ENCODE data around the gene WDR47.

WDR47 gene

DNA sequence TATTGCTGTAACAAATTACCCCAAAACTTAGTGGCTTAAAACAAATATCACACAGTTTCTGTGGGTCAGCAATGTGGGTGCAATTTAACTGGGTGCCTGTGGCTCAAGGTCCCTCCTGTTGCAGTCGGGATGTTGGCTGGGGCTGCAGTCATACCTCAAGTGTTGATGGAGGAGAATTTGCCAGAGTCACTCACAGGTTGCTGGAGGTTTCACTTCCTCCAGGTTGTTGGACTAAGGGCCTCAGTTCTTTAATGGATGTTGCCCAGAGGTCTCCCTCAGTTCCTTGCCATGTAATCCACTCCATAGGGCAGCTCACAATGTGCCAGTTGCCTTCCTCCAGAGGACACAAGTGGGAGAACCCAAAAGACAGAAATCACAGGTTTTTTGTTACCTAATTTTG is 36.4 kb upstream of the WDR47 start:
- Histone ChIP-seq H4K20me1 (ENCODE audit: control insufficient read depth, insufficient read depth, low read depth, low read length) (no peaks in the 10 kb centered on the region), H3F3A (ENCODE audit: control insufficient read depth, insufficient read depth) (peaks cover 7% of the 10 kb centered on the region; the same call in 1 of the 2 replicates), H3K4me3 (ENCODE audit: low read length) (no peak overlapping the region), H3K79me2 (ENCODE audit: control insufficient read depth, low read length) (peaks cover 13% of the 10 kb centered on the region), H3K36me3 (ENCODE audit: control insufficient read depth, low read length) (no peaks in the 10 kb centered on the region), H3K9me3 (ENCODE audit: control insufficient read depth, insufficient read depth, low read length) (no peaks in the 10 kb centered on the region), H3K27ac (ENCODE audit: low read depth, low read length) (no peak overlapping the region), H3K4me1 (ENCODE audit: control insufficient read depth, low read length) (peaks cover 27% of the 10 kb centered on the region), H3K9me2 (replicated peaks; ENCODE audit: control insufficient read depth, low read length) (no peaks in the 10 kb centered on the region), H3K27me3 (ENCODE audit: control insufficient read depth, low read length) (no peaks in the 10 kb centered on the region), H3K4me2 (ENCODE audit: low read length) (0 out of 2 replicates have a peak overlapping the region, but pooled peaks have one; percentile 20)
- no peak for TF ChIP-seq EZH2phosphoT487 (IDR thresholded peaks at IDR 0.05; ENCODE audit: borderline replicate concordance, low read length)
- TF ChIP-seq, protein P1, sequence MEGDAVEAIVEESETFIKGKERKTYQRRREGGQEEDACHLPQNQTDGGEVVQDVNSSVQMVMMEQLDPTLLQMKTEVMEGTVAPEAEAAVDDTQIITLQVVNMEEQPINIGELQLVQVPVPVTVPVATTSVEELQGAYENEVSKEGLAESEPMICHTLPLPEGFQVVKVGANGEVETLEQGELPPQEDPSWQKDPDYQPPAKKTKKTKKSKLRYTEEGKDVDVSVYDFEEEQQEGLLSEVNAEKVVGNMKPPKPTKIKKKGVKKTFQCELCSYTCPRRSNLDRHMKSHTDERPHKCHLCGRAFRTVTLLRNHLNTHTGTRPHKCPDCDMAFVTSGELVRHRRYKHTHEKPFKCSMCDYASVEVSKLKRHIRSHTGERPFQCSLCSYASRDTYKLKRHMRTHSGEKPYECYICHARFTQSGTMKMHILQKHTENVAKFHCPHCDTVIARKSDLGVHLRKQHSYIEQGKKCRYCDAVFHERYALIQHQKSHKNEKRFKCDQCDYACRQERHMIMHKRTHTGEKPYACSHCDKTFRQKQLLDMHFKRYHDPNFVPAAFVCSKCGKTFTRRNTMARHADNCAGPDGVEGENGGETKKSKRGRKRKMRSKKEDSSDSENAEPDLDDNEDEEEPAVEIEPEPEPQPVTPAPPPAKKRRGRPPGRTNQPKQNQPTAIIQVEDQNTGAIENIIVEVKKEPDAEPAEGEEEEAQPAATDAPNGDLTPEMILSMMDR (IDR thresholded peaks at IDR 0.05; ENCODE audit: low read depth, low read length, poor library complexity, severe bottlenecking): no peak

DNA sequence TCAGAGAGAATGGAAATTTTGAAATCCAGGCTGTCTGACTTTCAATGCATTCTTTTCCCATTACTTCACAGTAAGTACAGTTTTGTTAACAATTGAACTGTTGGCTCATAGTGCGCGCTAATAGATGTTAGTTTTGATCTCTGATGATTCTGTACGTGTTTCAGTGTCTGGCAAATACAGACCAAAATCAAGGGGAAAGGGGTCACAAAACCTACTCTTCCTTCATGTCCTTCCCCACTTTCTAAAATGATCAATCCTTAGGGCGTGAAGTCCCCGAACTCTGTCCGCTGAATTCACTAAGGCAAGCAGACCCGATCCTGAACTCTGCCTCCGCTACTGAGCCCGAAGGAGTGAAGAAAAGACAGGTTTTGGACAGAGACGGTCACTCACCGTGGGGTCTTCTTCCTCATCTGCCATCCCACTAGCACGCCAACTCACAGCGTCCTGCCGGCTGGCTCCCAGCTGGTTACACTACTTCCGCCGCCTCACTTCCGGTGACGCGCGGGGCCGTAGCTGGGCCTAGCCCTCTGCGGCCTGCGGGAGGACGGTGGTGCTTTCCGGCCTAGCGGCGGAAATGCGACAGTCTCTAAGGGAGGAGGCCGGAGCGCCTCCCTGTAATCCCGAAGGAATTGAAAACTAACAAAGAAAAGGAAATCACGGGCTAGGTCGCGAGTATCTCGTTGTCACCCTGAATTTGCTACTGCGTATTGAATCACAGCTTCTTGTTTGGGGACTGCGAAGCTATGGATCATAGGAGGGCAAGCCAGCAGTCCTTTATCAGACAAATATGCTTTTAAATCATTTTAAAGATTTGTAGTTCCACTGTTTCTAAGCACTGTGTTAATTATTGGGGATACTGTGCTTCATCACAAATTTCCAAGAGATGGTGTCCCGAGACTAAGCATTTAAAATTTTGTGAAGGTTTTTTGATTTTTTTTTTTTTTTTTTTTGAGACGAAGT is 33.9 kb upstream of the WDR47 start, which contains the start of gene TAF13:
TAF13 (minus strand) TSS at position 473 of the 960 bp plus-strand sequence; CDS start at position 417, 56 bp downstream.
- peaks cover 27% of the 10 kb centered on the region for H3K4me1 ChIP-seq (ENCODE audit: control insufficient read depth, low read length)
- H3F3A ChIP-seq (ENCODE audit: control insufficient read depth, insufficient read depth): peaks cover 7% of the 10 kb centered on the region; the same call in 1 of the 2 replicates
- no peaks in the 10 kb centered on the region for H3K9me2 ChIP-seq (replicated peaks; ENCODE audit: control insufficient read depth, low read length)
- H4K20me1 ChIP-seq (ENCODE audit: control insufficient read depth, insufficient read depth, low read depth, low read length): no peaks in the 10 kb centered on the region
- peak within 1 kb of the TSS; percentile 81 for H3K4me2 ChIP-seq (ENCODE audit: low read length)
- TF ChIP-seq EZH2phosphoT487 (IDR thresholded peaks at IDR 0.05; ENCODE audit: borderline replicate concordance, low read length): no peak
- TF ChIP-seq, protein P1 (IDR thresholded peaks at IDR 0.05; ENCODE audit: low read depth, low read length, poor library complexity, severe bottlenecking): peak; percentile 7
- H3K79me2 ChIP-seq (ENCODE audit: control insufficient read depth, low read length): peaks cover 13% of the 10 kb centered on the region
- H3K27me3 ChIP-seq (ENCODE audit: control insufficient read depth, low read length): no peaks in the 10 kb centered on the region
- peak within 1 kb of the TSS; percentile 69 for H3K27ac ChIP-seq (ENCODE audit: low read depth, low read length)
- no peaks in the 10 kb centered on the region for H3K9me3 ChIP-seq (ENCODE audit: control insufficient read depth, insufficient read depth, low read length)
- H3K36me3 ChIP-seq (ENCODE audit: control insufficient read depth, low read length): no peaks in the 10 kb centered on the region
- peak within 1 kb of the TSS; percentile 92 for H3K4me3 ChIP-seq (ENCODE audit: low read length)

GRCh38 chr1:109069294-109069693 is 27.4 kb upstream of the WDR47 start:
- no peaks in the 10 kb centered on the region for H3F3A ChIP-seq (ENCODE audit: control insufficient read depth, insufficient read depth)
- no peaks in the 10 kb centered on the region for H3K79me2 ChIP-seq (ENCODE audit: control insufficient read depth, low read length)
- no peak overlapping the region for H3K27ac ChIP-seq (ENCODE audit: low read depth, low read length)
- H3K9me2 ChIP-seq (replicated peaks; ENCODE audit: control insufficient read depth, low read length): no peaks in the 10 kb centered on the region
- no peaks in the 10 kb centered on the region for H4K20me1 ChIP-seq (ENCODE audit: control insufficient read depth, insufficient read depth, low read depth, low read length)
- H3K36me3 ChIP-seq (ENCODE audit: control insufficient read depth, low read length): no peaks in the 10 kb centered on the region
- no peaks in the 10 kb centered on the region for H3K9me3 ChIP-seq (ENCODE audit: control insufficient read depth, insufficient read depth, low read length)
- no peak overlapping the region for H3K4me3 ChIP-seq (ENCODE audit: low read length)
- no peaks in the 10 kb centered on the region for H3K27me3 ChIP-seq (ENCODE audit: control insufficient read depth, low read length)
- H3K4me2 ChIP-seq (ENCODE audit: low read length): no peak overlapping the region
- no peaks in the 10 kb centered on the region for H3K4me1 ChIP-seq (ENCODE audit: control insufficient read depth, low read length)
- no peak for TF ChIP-seq EZH2phosphoT487 (IDR thresholded peaks at IDR 0.05; ENCODE audit: borderline replicate concordance, low read length)
- TF ChIP-seq, protein P1 (IDR thresholded peaks at IDR 0.05; ENCODE audit: low read depth, low read length, poor library complexity, severe bottlenecking): no peak

Data from DOHH2 (cell line).